ENCODE measurements around the gene ELFN1. TPM values are rescaled to one million over a fixed set of nuclear protein-coding genes. Genes with fewer than 3 reads are reported as not detected.

The ELFN1 gene
- total RNA-seq, 1 donor from 2014 or later: 19.7 TPM

DNA sequence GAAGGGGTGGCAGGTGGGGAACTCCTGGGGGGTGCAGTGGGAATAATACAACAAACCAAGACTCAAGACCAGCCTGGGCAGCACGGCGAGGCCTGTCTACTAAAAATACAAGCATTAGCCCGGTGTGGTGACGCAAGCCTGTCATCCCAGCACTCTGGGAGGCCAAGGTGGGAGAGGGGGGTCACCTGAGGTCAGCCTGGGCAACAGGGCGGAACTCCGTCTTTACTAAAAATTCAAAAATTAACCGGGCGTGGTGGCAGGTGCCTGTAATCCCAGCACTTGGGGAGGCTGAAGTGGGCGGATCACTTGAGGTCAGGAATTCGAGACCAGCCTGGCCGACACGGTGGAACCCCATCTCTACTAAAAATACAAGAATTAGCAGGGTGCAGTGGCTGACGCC lies 48.4 kb upstream of the ELFN1 start:
- Histone ChIP-seq H3K36me3 (ENCODE audit: insufficient read depth, low read length) (no peaks in the 10 kb centered on the region), H3K4me2 (ENCODE audit: low read length) (no peak overlapping the region), H3K4me3 (ENCODE audit: insufficient read depth, low read depth, low read length) (no peak overlapping the region), H3K27me3 (ENCODE audit: insufficient read depth, low read length) (no peaks in the 10 kb centered on the region), H3K27ac (ENCODE audit: low read depth, low read length) (no peak overlapping the region), H3K79me2 (ENCODE audit: insufficient read depth, low read length) (no peaks in the 10 kb centered on the region), H3K9me3 (ENCODE audit: insufficient read depth, low read depth, low read length) (no peaks in the 10 kb centered on the region), H4K20me1 (ENCODE audit: insufficient read depth, low read length) (no peaks in the 10 kb centered on the region), H3K4me1 (ENCODE audit: insufficient read depth, low read length) (no peaks in the 10 kb centered on the region), H3K9ac (ENCODE audit: low read length) (no peak overlapping the region), H2AFZ (ENCODE audit: low read depth, low read length) (no peak overlapping the region)
- Mint-ChIP-seq H3K4me1 (ENCODE audit: low read depth, unreplicated experiment) (no peaks in the 10 kb centered on the region), H3K27ac (ENCODE audit: unreplicated experiment) (no peak overlapping the region), H3K36me3 (ENCODE audit: low read depth, unreplicated experiment) (no peaks in the 10 kb centered on the region), H3K9me3 (ENCODE audit: unreplicated experiment) (peaks cover 5% of the 10 kb centered on the region), H3K27me3 (ENCODE audit: low read depth, unreplicated experiment) (peaks cover 29% of the 10 kb centered on the region), H3K4me3 (ENCODE audit: unreplicated experiment) (no peak overlapping the region)
- TF ChIP-seq CTCF (IDR thresholded peaks at IDR 0.05; ENCODE audit: insufficient read depth, low read depth, low read length): no peak
- TF ChIP-seq EZH2 (IDR thresholded peaks at IDR 0.05; ENCODE audit: insufficient read depth, low read length): no peak
- no peak for FAIRE-seq
- no peak for DNase-seq (ENCODE audit: low read depth)

- Mint-ChIP-seq H3K4me1 (ENCODE audit: low read depth, unreplicated experiment) (no peaks in the 10 kb centered on the region), H3K4me3 (ENCODE audit: unreplicated experiment) (no peak overlapping the region), H3K27ac (ENCODE audit: unreplicated experiment) (no peak overlapping the region), H3K36me3 (ENCODE audit: low read depth, unreplicated experiment) (no peaks in the 10 kb centered on the region), H3K9me3 (ENCODE audit: unreplicated experiment) (peaks cover 5% of the 10 kb centered on the region), H3K27me3 (ENCODE audit: low read depth, unreplicated experiment) (peaks cover 30% of the 10 kb centered on the region)
- DNase-seq (ENCODE audit: low read depth) (no peak), FAIRE-seq (no peak)
- H3K36me3 ChIP-seq (ENCODE audit: insufficient read depth, low read length): no peaks in the 10 kb centered on the region
- no peak overlapping the region for H3K4me3 ChIP-seq (ENCODE audit: insufficient read depth, low read depth, low read length)
- no peaks in the 10 kb centered on the region for H4K20me1 ChIP-seq (ENCODE audit: insufficient read depth, low read length)
- H3K4me1 ChIP-seq (ENCODE audit: insufficient read depth, low read length): no peaks in the 10 kb centered on the region
- H3K4me2 ChIP-seq (ENCODE audit: low read length): no peak overlapping the region
- no peak overlapping the region for H2AFZ ChIP-seq (ENCODE audit: low read depth, low read length)
- H3K27me3 ChIP-seq (ENCODE audit: insufficient read depth, low read length): no peaks in the 10 kb centered on the region
- no peak overlapping the region for H3K9ac ChIP-seq (ENCODE audit: low read length)
- no peak overlapping the region for H3K27ac ChIP-seq (ENCODE audit: low read depth, low read length)
- no peak for TF ChIP-seq CTCF (IDR thresholded peaks at IDR 0.05; ENCODE audit: insufficient read depth, low read depth, low read length)
- no peak for TF ChIP-seq EZH2 (IDR thresholded peaks at IDR 0.05; ENCODE audit: insufficient read depth, low read length)
- H3K9me3 ChIP-seq (ENCODE audit: insufficient read depth, low read depth, low read length): no peaks in the 10 kb centered on the region
- no peaks in the 10 kb centered on the region for H3K79me2 ChIP-seq (ENCODE audit: insufficient read depth, low read length)
Measured at GRCh38 chr7:1622441-1622840, 47.6 kb upstream of the ELFN1 start.

- H3K4me2 ChIP-seq (ENCODE audit: low read length): no peak overlapping the region
- H3K36me3 ChIP-seq (ENCODE audit: insufficient read depth, low read length): no peaks in the 10 kb centered on the region
- no peaks in the 10 kb centered on the region for H4K20me1 ChIP-seq (ENCODE audit: insufficient read depth, low read length)
- TF ChIP-seq CTCF (IDR thresholded peaks at IDR 0.05; ENCODE audit: insufficient read depth, low read depth, low read length): no peak
- no peak for TF ChIP-seq EZH2 (IDR thresholded peaks at IDR 0.05; ENCODE audit: insufficient read depth, low read length)
- no peaks in the 10 kb centered on the region for H3K4me1 ChIP-seq (ENCODE audit: insufficient read depth, low read length)
- DNase-seq (ENCODE audit: low read depth): no peak
- H3K27ac Mint-ChIP-seq (ENCODE audit: unreplicated experiment): no peak overlapping the region
- no peak overlapping the region for H2AFZ ChIP-seq (ENCODE audit: low read depth, low read length)
- H3K4me3 Mint-ChIP-seq (ENCODE audit: unreplicated experiment): no peak overlapping the region
- H3K27me3 ChIP-seq (ENCODE audit: insufficient read depth, low read length): no peaks in the 10 kb centered on the region
- no peak overlapping the region for H3K27ac ChIP-seq (ENCODE audit: low read depth, low read length)
- peaks cover 1% of the 10 kb centered on the region for H3K9me3 Mint-ChIP-seq (ENCODE audit: unreplicated experiment)
- H3K36me3 Mint-ChIP-seq (ENCODE audit: low read depth, unreplicated experiment): no peaks in the 10 kb centered on the region
- no peak overlapping the region for H3K9ac ChIP-seq (ENCODE audit: low read length)
- no peaks in the 10 kb centered on the region for H3K4me1 Mint-ChIP-seq (ENCODE audit: low read depth, unreplicated experiment)
- no peaks in the 10 kb centered on the region for H3K9me3 ChIP-seq (ENCODE audit: insufficient read depth, low read depth, low read length)
- H3K4me3 ChIP-seq (ENCODE audit: insufficient read depth, low read depth, low read length): no peak overlapping the region
- peaks cover 28% of the 10 kb centered on the region for H3K27me3 Mint-ChIP-seq (ENCODE audit: low read depth, unreplicated experiment)
- H3K79me2 ChIP-seq (ENCODE audit: insufficient read depth, low read length): no peaks in the 10 kb centered on the region
- FAIRE-seq: no peak
Measured at GRCh38 chr7:1623810-1624209, 46.3 kb upstream of the ELFN1 start.

All from astrocyte (in vitro differentiated cells and primary cell).